GM19025 (cell line): ENCODE results near the gene OVCH1.
"Not testable (repeated sequence)": the region's sequence is repeated elsewhere in the genome, so short reads cannot be mapped to it uniquely, and the experiment has no call there.

ENCODE experiments used
- ATAC-seq: cut with Tn5 transposase; IDR thresholded peaks from one replicate; pipeline ENCODE4 v1.9.1; 2021; ENCODE audit warnings: mild to moderate bottlenecking, low read depth, moderate library complexity; ENCODE audit not compliant: unreplicated experiment

The OVCH1 gene

DNA sequence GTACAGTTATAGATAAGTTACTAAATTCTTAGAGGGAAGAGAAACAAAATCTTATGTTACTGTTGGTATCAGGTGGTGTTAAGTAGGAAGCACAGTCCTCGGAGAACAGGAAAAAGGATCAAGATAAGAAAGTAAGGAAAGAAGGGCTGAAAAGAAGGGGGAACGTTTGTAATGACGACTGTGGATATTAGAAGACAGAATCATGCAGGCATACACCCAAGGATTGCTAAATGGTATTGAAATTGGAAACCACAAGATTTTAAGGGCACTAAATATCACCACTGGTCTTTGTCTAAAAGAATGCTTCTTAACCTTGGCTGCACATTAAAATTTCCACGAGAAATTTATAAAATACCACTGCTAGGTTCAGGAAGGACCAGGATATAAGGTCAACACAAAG is 82.4 kb downstream of the OVCH1 start:
- ATAC-seq: no peak

- no peak for ATAC-seq
Measured at GRCh38 chr12:29414368-29414767, 83.1 kb downstream of the OVCH1 start.

- no peak for ATAC-seq
Measured at GRCh38 chr12:29405561-29405960, 91.9 kb downstream of the OVCH1 start.

- no peak for ATAC-seq
Measured at GRCh38 chr12:29403991-29404390, 93.5 kb downstream of the OVCH1 start.

- no peak for ATAC-seq
Measured at GRCh38 chr12:29402437-29402836, 95.0 kb downstream of the OVCH1 start.

- ATAC-seq: no peak
Measured at GRCh38 chr12:29398495-29398894, 99.0 kb downstream of the OVCH1 start.

DNA sequence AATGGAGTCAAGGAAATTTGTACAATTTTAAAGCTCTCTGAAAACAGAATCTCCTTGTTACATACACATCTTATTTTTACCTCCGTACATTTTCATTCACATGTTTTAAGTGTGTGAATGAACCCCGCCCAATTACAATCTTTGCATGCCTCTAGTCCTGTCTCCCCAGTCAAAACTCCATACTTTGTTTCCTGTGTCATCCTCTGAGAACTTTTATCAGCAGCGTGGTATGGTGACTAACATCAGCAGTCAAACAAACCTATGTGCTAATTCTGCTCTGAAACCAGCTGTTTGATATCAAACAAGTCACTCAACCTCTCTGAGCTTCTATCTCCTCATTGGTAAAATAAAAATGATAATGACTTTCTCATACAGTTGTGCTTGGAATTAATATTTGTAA is 100.7 kb downstream of the OVCH1 start:
- no peak for ATAC-seq

DNA sequence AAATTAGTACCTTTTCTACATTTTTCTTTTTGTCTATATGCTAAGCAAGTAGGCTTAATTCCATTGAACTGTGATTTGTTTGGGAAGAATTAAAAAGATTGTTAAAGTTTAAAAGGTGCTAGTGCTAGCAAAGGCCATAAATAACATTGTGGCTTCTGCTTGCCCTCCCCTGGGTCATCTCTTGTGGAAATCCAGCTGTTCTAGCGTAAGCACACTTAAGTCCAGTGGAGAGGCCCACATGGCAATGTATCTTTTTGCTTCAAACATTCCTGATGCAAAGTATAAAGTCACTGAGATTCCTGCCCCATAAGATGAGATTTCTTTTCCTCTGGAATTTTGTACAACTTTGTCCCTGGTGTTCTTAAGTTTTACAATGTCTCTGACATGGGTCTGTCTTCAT is 102.1 kb downstream of the OVCH1 start:
- no peak for ATAC-seq

DNA sequence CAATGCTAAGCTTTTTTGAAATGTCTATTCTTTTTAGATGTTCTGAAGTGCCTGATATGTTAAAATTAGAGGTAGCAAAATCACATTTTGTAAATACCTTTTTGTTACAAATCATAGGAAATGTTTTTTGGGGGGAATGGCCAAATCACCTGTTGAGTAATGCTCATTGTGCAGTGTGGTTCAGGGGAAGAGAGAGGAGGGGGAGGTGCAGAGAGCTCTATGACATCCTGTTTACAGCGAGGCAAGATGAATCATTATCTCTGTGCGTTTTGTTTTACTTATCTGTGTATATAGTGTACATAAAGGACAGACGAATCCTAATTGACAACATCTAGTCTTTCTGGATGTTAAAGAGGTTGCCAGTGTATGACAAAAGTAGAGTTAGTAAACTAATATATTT is 107.1 kb downstream of the OVCH1 start:
- ATAC-seq: not testable (repeated sequence)

GRCh38 chr12:29389295-29389919 is 108.1 kb downstream of the OVCH1 start:
- ATAC-seq: no peak

DNA sequence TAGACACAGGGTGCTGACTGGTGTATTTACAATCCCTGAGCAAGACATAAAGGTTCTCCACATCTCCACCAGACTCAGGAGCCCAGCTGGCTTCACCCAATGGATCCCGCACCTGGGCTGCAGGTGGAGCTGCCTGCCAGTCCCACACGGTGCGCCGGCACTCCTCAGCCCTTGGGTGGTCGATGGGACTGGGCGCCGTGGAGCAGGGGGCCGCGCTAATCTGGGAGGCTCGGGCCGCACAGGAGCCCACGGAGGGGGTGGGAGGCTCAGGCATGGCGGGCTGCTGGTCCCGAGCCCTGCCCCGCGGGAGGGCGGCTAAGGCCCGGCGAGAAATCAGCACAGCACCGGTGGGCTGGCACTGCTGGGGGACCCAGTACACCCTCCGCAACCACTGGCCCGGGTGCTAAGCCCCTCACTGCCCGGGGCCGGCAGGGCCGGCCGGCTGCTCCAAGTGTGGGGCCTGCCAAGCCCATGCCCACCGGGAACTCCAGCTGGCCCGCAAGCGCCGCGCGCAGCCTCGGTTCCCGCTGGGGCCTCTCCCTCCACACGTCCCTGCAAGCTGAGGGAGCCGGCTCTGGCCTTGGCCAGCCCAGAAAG is 111.3 kb downstream of the OVCH1 start:
- ATAC-seq: not testable (repeated sequence)

DNA sequence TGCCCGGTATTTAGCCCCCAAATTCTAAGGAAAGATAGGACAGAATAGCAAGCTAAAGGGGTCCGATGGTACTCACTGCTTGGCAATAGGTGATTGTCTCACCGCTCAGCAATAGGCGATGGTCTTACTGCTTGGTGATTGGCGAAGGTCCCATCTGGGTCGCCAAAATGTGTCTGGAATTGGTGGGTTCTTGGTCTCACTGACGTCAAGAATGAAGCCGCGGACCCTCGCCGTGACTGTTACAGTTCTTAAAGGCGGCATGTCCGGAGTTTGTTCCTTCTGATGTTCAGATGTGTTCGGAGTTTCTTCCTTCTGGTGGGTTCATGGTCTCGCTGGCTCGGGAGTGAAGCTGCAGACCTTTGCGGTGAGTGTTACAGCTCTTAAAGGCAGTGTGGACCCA is 112.3 kb downstream of the OVCH1 start:
- ATAC-seq: not testable (repeated sequence)

- ATAC-seq: no peak
Measured at GRCh38 chr12:29382251-29382650, 115.2 kb downstream of the OVCH1 start.

- peak; percentile 86 for ATAC-seq
Measured at GRCh38 chr12:29380536-29381523, 116.7 kb downstream of the OVCH1 start, which contains the start of gene ERGIC2. TSS of gene ERGIC2 (minus strand) at chr12:29381172. CDS start at chr12:29371633, 9,539 bp downstream.
